GM18909 (cell line): Measurements from ENCODE around the gene FNIP1.
"Not testable (repeated sequence)": the region's sequence is repeated elsewhere in the genome, so short reads cannot be mapped to it uniquely, and the experiment has no call there.

Experiments used
- ATAC-seq: cut with Tn5 transposase; IDR thresholded peaks from one replicate; pipeline ENCODE4 v1.9.1; 2021; ENCODE audit warnings: mild to moderate bottlenecking; ENCODE audit not compliant: unreplicated experiment, poor library complexity

The FNIP1 gene

GRCh38 chr5:131789765-131790164, 7.1 kb downstream of the FNIP1 start:
- no peak for ATAC-seq

DNA sequence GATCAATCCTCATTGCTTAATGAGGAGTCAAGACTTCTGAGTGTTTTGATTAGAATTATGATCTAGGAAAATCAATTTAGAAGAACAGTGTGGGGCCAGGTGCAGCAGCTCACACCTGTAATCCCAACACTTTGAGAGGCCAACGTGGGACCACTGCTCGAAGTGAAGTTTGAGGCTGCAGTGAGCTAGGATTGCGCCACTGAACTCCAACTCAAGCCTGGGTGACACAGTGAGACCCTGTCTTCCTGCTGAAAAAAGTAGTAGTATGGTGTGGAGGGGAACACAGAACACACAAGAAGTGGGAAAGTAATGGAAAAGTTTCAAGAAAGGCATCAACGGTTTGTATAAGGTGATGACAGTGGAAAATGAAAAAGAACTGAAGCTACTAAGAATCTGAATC, 9.1 kb downstream of the FNIP1 start:
- ATAC-seq: no peak

DNA sequence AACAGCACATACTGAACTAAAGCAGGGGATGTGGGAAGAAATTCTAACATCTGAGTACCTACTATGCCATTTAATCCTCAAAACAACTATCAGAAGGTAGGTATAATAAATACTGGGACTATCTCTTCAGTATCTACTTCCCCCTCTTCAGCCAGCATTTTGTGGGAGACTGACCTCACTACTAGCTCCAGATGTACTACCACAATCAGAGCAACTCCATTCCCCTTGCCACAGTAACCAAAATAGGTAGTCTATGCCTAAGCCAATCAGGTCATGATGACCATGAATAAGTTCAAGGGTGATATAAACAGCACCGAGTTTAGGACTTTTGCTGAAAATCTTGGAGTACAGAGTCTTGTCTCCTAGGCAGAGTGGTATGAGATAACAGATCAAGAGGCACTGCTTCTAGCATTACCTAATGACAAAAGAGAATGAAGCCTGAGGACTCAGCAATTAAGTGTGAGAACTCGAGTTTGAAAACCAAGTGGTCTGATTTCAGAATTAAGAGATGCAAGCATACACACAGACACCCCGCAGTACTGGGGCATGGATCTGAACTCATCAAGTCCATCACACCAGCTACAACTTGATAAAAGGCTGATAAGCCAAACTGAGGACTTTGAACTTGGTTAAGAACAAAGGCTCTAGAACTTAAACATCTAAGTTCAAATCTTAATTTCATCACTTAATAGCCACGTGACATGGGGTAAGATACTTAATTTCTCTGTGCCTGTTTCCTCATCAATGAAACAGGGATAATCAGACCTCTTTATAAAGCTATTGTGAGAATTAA, 9.7 kb downstream of the FNIP1 start:
- no peak for ATAC-seq

- no peak for ATAC-seq
Observed at GRCh38 chr5:131786036-131786435, 10.8 kb downstream of the FNIP1 start.

DNA sequence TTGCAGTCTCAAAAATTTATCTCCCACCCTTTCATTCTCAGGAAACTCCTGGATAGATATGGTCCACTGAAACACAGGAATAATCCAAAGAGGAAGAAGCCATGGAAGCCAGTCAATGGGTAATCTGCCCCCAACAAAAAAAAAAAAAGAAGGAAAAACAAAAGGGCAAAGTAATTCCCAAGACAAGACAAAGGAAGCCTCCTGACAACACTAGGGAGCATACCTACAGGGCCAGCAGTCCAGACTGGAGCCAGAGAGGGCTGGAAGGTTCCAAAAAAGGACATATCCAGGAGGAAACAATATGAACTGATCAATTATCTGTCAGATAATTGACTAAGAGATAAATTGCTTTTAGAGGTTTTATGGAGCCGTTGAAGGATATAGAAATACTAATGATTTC, 12.9 kb downstream of the FNIP1 start:
- no peak for ATAC-seq

DNA sequence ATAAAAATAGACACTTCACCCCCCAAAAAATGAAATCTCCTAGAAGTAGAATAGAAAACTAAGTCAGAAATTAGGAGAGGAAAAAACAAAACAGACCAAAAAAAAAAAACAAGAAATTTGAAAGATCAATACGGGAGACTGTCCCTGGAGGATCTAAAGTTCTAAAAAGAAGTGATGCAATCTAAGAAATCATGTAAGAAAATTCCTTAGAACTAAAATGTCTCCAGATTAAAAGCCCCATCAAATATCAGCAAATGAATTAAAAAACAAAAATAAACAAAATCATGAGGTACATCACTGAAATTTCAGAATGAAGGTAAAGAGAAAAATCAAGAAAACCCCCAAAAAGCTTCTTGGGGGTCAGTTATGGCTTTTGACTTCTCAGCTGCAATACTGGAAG, 13.5 kb downstream of the FNIP1 start:
- ATAC-seq: no peak

- ATAC-seq: no peak
Observed at GRCh38 chr5:131782717-131783116, 14.1 kb downstream of the FNIP1 start.

GRCh38 chr5:131778141-131778540, 18.7 kb downstream of the FNIP1 start:
- ATAC-seq: not testable (repeated sequence)

- no peak for ATAC-seq
Observed at GRCh38 chr5:131776450-131776849, 20.4 kb downstream of the FNIP1 start.

DNA sequence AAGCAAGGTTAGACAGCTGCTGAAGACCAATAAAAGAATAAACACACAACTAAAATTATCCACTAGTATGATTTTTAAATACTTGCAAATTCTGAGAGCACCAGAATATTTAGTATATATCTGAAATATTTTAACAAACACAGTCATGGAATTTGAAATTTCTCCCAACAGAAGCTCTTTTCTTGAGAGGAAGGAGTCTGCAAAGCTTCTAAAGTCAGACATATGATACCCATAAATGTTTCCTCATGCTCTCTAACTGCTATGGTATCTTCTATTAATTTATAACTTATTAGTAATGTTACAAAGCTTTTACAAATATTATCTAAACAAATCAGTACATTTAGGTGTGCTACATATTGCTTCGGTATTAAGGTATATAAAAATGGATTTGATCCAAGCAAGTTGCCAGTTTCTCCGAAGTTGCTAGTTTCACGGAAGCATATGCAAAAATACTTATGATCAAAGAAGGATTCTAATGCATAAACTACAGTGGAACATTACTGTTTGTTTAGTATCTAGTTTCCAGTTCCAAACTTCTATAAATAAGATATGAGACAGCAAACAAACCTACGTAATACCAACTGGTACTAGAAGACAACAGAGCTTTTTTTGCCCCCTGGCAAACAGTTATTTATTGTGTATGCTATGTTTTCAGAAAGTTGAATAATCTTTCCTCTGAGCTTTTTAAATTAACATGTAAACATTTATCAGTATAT, 22.0 kb downstream of the FNIP1 start:
- ATAC-seq: no peak

- no peak for ATAC-seq
Observed at GRCh38 chr5:131773805-131774204, 23.0 kb downstream of the FNIP1 start.

GRCh38 chr5:131771692-131772091, 25.1 kb downstream of the FNIP1 start:
- no peak for ATAC-seq

DNA sequence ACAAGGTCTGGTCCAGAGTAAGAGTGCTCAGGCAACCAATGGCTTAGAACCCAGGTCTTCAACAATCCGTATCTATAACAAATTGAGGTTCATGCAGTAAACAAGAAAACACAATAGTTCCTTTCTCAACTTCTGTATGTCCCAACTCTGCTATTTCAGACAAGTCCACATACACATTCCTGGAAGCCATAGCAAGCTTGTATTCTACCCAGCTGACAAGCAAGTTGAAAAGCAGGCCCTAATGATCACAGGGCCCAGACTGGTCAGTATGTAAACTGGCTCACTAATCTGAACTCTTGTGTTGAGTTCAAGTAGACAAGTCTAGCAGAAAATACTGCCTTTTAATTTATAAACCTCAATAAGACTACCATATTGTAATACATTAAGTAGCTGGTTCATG, 26.9 kb downstream of the FNIP1 start:
- ATAC-seq: no peak

GRCh38 chr5:131769336-131769735, 27.5 kb downstream of the FNIP1 start:
- ATAC-seq: no peak

DNA sequence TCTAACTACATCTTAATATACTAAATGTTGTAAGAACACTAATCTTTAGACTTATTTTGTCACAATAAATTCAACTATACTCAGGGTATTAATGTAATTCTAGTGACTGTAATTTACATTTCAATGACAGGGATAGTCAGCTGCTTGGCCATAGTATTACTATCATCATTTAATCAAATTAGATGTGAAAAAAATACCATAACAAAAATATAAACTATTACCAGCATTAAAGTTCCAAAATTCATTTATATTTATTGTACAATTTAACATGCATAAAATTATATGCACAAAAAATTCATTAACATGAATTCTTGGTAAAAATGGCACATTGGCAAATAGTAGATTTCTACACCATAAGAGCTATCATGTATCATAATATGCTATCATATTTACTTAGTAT, 28.9 kb downstream of the FNIP1 start:
- no peak for ATAC-seq

- ATAC-seq: no peak
Observed at GRCh38 chr5:131766689-131767088, 30.1 kb downstream of the FNIP1 start.

- no peak for ATAC-seq
Observed at GRCh38 chr5:131765261-131765660, 31.6 kb downstream of the FNIP1 start.

DNA sequence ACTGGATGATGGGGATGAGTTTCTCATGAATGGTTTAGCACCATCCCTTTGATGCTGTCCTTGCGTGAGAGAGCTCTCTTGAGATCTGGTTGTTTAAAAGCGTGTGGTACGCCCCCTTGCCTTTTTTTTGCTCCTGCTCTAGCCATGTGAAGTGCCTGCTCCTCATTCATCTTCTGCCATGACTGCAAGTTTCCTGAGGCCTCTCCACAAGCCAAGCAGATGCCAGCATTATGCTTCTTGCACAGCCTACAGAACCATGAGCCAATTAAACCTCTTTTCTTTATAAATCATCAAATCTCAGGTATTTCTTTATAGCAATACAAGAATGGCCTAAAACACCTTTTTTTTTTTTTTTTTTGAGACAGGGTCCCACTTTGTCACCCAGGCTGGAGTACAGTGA, 32.8 kb downstream of the FNIP1 start:
- no peak for ATAC-seq

DNA sequence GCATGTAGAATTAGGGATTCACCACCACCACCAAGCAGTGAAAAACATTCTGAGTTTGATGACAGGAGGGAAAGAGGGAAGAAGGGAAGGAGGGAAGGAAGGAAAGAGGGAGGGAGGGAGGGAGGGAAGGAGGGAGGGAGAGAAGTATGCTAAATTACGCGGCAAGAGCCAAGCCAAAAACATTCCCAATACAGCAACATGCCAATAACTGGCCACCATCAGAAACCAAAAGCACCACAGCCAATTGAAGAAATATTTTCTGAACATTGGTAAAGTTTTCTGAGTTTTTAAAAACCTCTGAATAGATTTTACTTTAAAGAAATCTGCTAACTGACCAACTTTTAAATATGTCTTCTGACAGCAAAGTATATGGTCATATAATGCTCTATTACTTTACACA, 36.0 kb downstream of the FNIP1 start:
- ATAC-seq: no peak

- no peak for ATAC-seq
Observed at GRCh38 chr5:131759704-131760103, 37.1 kb downstream of the FNIP1 start.

DNA sequence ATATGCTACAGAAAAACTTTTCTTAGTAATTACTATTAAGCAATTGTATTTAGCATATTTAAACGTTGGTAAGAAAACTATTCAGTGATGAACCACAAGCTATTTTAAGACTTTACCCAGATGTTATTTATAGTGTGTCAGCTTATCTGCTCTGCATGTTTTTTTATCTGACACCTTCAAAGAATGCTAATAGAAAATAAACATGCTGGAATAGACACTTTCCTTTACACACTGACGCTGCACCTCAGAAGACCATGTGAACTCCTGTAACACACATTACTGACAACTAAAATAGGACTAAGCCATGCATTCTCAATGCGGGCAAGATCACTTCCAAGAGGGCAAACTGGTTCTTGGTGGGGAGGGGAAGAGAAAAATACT, 38.3 kb downstream of the FNIP1 start:
- no peak for ATAC-seq
